Mammary epithelial cell (primary cell): Measurements from ENCODE around the gene LRRC3C.

ENCODE experiments used
- EZH2 ChIP-seq: IDR thresholded peaks from 2 replicates; pipeline ENCODE4 v1.6.1; 2012; ENCODE audit warnings: low read length, inconsistent platforms, borderline replicate concordance
- TF ChIP-seq, protein P1 (sequence below), 2 donors: IDR thresholded peaks in 1 of 2; conservative IDR thresholded peaks in 1 of 2; 2 replicates each; pipeline ENCODE4 v1.5.1; 2011 to 2012; ENCODE audit warnings: inconsistent platforms in 2 of 2, low read length in 2 of 2, mild to moderate bottlenecking in 2 of 2, control low read depth in 1 of 2, low read depth in 1 of 2; ENCODE audit not compliant: insufficient read depth in 1 of 2; ENCODE audit errors: extremely low read depth in 1 of 2

DNA sequence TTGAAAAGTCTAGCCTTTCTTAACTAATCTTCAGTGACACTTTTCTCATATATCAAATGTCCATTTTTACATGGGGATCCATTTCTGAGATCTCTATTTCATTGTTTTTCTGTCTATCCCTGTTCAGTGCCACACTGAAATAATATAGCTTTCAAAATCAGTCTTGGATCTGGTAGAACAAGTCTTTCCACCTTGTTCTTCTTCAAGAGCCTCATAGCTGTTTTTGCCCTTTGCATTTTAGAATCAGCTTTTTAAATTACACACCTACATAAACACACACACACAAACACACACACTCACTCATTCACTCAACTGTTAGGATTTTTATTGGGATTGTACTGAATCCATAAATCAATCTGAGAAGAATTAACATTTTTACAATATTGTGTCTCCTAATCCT lies 28.3 kb upstream of the LRRC3C start:
- TF ChIP-seq, protein P1, sequence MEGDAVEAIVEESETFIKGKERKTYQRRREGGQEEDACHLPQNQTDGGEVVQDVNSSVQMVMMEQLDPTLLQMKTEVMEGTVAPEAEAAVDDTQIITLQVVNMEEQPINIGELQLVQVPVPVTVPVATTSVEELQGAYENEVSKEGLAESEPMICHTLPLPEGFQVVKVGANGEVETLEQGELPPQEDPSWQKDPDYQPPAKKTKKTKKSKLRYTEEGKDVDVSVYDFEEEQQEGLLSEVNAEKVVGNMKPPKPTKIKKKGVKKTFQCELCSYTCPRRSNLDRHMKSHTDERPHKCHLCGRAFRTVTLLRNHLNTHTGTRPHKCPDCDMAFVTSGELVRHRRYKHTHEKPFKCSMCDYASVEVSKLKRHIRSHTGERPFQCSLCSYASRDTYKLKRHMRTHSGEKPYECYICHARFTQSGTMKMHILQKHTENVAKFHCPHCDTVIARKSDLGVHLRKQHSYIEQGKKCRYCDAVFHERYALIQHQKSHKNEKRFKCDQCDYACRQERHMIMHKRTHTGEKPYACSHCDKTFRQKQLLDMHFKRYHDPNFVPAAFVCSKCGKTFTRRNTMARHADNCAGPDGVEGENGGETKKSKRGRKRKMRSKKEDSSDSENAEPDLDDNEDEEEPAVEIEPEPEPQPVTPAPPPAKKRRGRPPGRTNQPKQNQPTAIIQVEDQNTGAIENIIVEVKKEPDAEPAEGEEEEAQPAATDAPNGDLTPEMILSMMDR (conservative IDR thresholded peaks at IDR 0.05 in 1 of 2, IDR thresholded peaks at IDR 0.05 in 1 of 2; ENCODE audit: extremely low read depth in 1 of 2, insufficient read depth in 1 of 2, low read depth in 1 of 2, low read length in 2 of 2): no peak
- TF ChIP-seq EZH2: no peak
